DMS153 (cell line): Measurements from ENCODE around the gene GPR18.
"Not testable (repeated sequence)": the region's sequence is repeated elsewhere in the genome, so short reads cannot be mapped to it uniquely, and the experiment has no call there.

Source experiments
- DNase-seq: peaks from one replicate; lab custom pipeline; 2025; lab: John Stamatoyannopoulos, UW

GPR18 gene

GRCh38 chr13:99228737-99229691 is 29.2 kb downstream of the GPR18 start:
- DNase-seq = no peak

- DNase-seq = no peak
These were observed 30.1 kb downstream of the GPR18 start for GRCh38 chr13:99227909-99228688.

- DNase-seq = no peak
These were observed 30.8 kb downstream of the GPR18 start for GRCh38 chr13:99227331-99227900.

- DNase-seq = no peak
These were observed 31.7 kb downstream of the GPR18 start for GRCh38 chr13:99226513-99226912.

GRCh38 chr13:99225078-99225477 is 33.1 kb downstream of the GPR18 start:
- no peak for DNase-seq

GRCh38 chr13:99224021-99224420 is 34.2 kb downstream of the GPR18 start:
- no peak for DNase-seq

- DNase-seq = no peak
These were observed 34.6 kb downstream of the GPR18 start for GRCh38 chr13:99223587-99223986.

GRCh38 chr13:99221567-99222239 is 36.5 kb downstream of the GPR18 start:
- no peak for DNase-seq

GRCh38 chr13:99220199-99220935 is 37.8 kb downstream of the GPR18 start:
- DNase-seq = no peak

- no peak for DNase-seq
These were observed 39.2 kb downstream of the GPR18 start for GRCh38 chr13:99218969-99219368.

- no peak for DNase-seq
These were observed 39.6 kb downstream of the GPR18 start for GRCh38 chr13:99218545-99218944.

GRCh38 chr13:99218126-99218525 is 40.1 kb downstream of the GPR18 start:
- no peak for DNase-seq

GRCh38 chr13:99217461-99218110 is 40.6 kb downstream of the GPR18 start:
- DNase-seq = no peak

GRCh38 chr13:99215184-99215830 is 42.9 kb downstream of the GPR18 start:
- DNase-seq = peak; percentile 89

- no peak for DNase-seq
These were observed 43.4 kb downstream of the GPR18 start for GRCh38 chr13:99214731-99215130.

- no peak for DNase-seq
These were observed 43.9 kb downstream of the GPR18 start for GRCh38 chr13:99214232-99214631.

GRCh38 chr13:99211421-99212035 is 46.7 kb downstream of the GPR18 start:
- DNase-seq = no peak

GRCh38 chr13:99210627-99211026 is 47.6 kb downstream of the GPR18 start:
- DNase-seq = not testable (repeated sequence)

GRCh38 chr13:99208845-99209527 is 49.2 kb downstream of the GPR18 start:
- no peak for DNase-seq
